ENCODE data around the gene PLA2G2C. TPM values are rescaled to one million over a fixed set of nuclear protein-coding genes. Genes with fewer than 3 reads are reported as not detected.
"Not testable (repeated sequence)": the region's sequence is repeated elsewhere in the genome, so short reads cannot be mapped to it uniquely, and the experiment has no call there.

Gene PLA2G2C
- total RNA-seq, 2 experiments from 2014 or later, result not detected

DNA sequence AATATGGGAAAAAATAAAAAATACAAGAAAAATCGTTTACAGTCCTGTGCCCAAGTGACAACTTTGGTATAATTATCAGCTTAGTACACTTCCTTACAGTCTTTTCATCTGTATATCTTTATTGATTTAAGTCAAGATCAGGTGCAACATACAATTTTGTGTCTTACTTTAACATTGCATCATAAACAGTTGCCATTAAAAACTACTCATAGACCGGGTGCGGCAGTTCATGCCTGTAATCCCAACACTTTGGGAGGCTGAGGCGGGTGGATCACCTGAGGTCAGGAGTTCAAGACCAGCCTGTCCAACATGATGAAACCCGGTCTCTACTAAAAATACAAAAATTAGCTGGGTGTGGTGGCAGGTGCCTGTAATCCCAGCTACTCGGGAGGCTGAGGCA is 32.7 kb upstream of the PLA2G2C start:
- DNase-seq; POLR2A ChIA-PET; H3K27ac Mint-ChIP-seq; H3K4me3 Mint-ChIP-seq; H3K36me3 Mint-ChIP-seq (ENCODE audit: low read depth); H3K9me3 Mint-ChIP-seq; H3K4me1 Mint-ChIP-seq: not testable (repeated sequence)
- H3K27me3 Mint-ChIP-seq, result peaks cover 40% of the 10 kb centered on the region
- CTCF ChIA-PET, result interaction anchor here (0.9 kb wide), 1 partner anchor 14 kb away, joined by 4 read pairs; no protein-coding TSS in a partner anchor

DNA sequence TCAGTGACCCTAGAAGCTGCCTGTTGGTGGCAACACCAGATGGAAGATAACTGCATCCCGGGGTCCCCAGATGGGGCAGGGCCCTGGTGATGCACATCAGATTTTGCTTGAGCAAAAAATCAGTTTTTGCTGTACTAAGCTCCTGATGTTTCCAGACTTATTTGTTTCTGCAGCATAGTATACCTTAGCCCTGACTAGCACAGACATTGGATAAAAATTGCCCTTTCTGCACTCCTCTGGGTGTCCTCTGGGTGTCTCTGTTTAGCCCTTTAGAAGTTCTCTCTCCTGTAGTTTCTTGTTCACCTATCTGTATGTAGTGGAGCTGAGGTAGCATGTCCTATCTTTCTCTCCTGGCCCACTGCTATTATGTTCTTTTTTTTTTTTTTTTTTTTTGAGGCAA is 30.3 kb upstream of the PLA2G2C start:
- POLR2A ChIA-PET, result no interaction called here
- H3K27ac Mint-ChIP-seq, result no peak overlapping the region

DNA sequence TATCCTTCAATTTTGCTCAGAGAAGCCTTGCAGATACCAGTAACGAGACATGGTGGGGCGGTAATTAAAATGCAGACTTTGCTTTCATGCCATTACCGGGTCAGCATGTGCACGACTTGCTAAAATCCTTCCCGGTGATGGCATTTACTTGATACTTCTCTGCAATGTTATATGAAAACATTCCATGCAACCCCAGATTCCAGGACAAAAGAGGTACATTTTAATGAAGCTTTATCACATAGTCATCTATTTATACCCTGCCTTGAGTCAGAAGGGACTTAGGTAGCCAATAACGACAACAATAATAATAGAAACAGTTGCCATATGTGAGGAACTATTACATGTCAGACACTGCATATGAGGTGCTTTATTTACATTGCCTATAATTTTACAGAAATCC is 29.4 kb upstream of the PLA2G2C start:
- ChIA-PET CTCF (interaction anchor here (0.8 kb wide), 1 partner anchor 64 kb away, joined by 3 read pairs; no protein-coding TSS in a partner anchor), POLR2A (no interaction called here)
- no peak overlapping the region for H3K27ac Mint-ChIP-seq
- no peak for DNase-seq
- no peaks in the 10 kb centered on the region for H3K9me3 Mint-ChIP-seq
- peaks cover 43% of the 10 kb centered on the region for H3K27me3 Mint-ChIP-seq
- H3K4me3 Mint-ChIP-seq, result no peak overlapping the region
- H3K4me1 Mint-ChIP-seq, result peaks cover 4% of the 10 kb centered on the region
- H3K36me3 Mint-ChIP-seq (ENCODE audit: low read depth), result no peaks in the 10 kb centered on the region

More for the DNA sequence above, 30.3 kb upstream of the PLA2G2C start:
- CTCF ChIA-PET, result interaction anchor here (0.6 to 1.1 kb wide), 3 partner anchors 11 to 233 kb away, joined by 3 to 4 read pairs (median 4); no protein-coding TSS in a partner anchor
- H3K9me3 Mint-ChIP-seq, result no peaks in the 10 kb centered on the region
- peaks cover 4% of the 10 kb centered on the region for H3K4me1 Mint-ChIP-seq
- H3K27me3 Mint-ChIP-seq, result peaks cover 38% of the 10 kb centered on the region
- no peaks in the 10 kb centered on the region for H3K36me3 Mint-ChIP-seq (ENCODE audit: low read depth)
- peak; percentile 38 for DNase-seq
- H3K4me3 Mint-ChIP-seq, result no peak overlapping the region

DNA sequence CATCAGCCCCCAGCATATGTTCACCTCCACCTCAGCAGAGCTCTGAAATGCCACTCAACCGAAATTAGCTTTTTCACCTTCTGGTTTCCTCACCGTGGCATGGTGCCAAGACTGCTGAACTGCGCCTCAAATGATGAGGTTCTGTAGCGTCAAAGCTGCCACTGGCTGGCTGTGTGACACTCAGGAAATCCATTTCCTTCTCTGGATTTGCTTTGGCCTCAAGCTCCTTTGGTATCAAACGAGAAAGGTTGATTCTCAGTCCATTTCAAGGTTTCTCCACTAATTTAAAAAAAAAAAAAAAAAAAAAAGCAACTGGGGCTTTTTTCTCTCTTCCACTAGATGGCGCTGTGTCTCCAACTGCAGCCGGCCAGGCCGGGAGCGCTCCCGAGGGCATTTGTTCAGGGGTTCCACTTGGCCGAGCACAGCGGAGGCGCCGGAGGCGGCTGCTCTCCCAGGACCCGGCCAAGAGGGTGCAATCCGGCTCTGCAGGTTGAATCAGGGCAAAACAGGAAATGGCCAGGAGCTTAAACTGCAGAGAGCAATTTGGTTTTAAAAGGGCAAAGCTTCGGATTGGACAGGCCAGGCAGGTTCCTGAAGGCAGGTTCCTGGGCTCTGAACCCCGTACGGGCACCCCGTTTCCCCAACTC is 26.5 kb upstream of the PLA2G2C start:
- Mint-ChIP-seq H3K36me3 (ENCODE audit: low read depth) (no peaks in the 10 kb centered on the region), H3K4me1 (peaks cover 4% of the 10 kb centered on the region), H3K27me3 (peaks cover 45% of the 10 kb centered on the region), H3K27ac (no peak overlapping the region), H3K9me3 (no peaks in the 10 kb centered on the region), H3K4me3 (no peak overlapping the region)
- peak; percentile 48 for DNase-seq
- ChIA-PET POLR2A (no interaction called here), CTCF (interaction anchor here (0.6 to 2.3 kb wide), 14 partner anchors 10 to 651 kb away, joined by 3 to 8 read pairs (median 3); no protein-coding TSS in a partner anchor)

DNA sequence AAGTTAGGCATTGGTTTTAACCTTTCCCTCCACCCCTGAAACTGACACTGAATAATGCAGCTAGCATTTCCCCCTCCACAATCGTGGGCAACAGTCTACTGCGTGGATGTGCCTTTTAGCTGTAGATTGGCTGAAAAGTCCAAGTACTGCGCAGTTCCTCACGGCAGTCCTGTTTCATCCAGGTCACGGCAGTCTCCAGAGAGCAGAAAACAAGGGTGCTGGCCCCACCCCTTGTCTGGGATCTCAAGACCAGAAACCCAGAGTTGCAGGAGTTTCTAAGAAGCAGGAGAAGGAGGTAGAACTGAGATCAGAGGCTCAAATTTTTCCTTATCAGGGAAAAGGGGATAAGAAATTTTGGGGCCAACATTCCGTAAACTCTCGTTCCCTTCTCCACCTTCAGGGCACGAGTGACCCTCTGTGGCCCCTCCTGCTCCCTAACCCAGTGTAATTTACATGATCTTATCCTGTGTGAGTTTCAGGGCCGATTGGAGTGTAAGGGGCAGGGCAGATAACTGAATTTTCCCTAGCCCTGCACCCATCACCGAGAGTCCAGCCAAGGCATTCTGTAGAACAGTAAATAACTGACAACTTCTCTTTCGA is 25.9 kb upstream of the PLA2G2C start:
- Mint-ChIP-seq H3K27ac (no peak overlapping the region), H3K36me3 (ENCODE audit: low read depth) (no peaks in the 10 kb centered on the region), H3K4me3 (no peak overlapping the region), H3K4me1 (peaks cover 4% of the 10 kb centered on the region), H3K9me3 (no peaks in the 10 kb centered on the region), H3K27me3 (peaks cover 42% of the 10 kb centered on the region)
- DNase-seq, result no peak
- ChIA-PET POLR2A (no interaction called here), CTCF (interaction anchor here (0.7 to 2.3 kb wide), 7 partner anchors 9 to 217 kb away, joined by 3 to 8 read pairs (median 4); no protein-coding TSS in a partner anchor)

DNA sequence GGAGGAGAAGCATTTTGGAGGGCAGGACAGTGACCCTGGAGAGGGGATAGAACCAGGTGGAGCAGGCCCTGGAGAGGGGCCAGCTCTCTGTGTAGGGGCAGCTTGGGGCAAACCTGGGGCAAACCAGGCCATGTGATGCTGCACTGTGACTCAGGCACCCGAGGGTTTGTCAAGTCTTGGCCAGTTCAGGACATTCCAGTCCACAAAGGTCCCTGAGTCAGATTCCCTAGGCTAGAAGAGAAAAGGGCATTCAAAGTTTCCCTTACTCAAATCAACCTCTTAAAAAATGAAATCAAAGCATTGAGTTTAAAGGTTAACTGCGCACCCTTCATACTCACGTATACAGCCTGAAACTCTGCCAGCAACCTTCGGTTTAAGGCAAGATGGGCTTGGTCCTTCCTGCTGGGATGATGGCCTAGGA is 25.2 kb upstream of the PLA2G2C start:
- Mint-ChIP-seq H3K36me3 (ENCODE audit: low read depth) (no peaks in the 10 kb centered on the region), H3K4me3 (no peak overlapping the region), H3K4me1 (peaks cover 4% of the 10 kb centered on the region), H3K27me3 (peaks cover 40% of the 10 kb centered on the region), H3K27ac (no peak overlapping the region), H3K9me3 (no peaks in the 10 kb centered on the region)
- DNase-seq, result no peak
- ChIA-PET POLR2A (no interaction called here), CTCF (no interaction called here)

DNA sequence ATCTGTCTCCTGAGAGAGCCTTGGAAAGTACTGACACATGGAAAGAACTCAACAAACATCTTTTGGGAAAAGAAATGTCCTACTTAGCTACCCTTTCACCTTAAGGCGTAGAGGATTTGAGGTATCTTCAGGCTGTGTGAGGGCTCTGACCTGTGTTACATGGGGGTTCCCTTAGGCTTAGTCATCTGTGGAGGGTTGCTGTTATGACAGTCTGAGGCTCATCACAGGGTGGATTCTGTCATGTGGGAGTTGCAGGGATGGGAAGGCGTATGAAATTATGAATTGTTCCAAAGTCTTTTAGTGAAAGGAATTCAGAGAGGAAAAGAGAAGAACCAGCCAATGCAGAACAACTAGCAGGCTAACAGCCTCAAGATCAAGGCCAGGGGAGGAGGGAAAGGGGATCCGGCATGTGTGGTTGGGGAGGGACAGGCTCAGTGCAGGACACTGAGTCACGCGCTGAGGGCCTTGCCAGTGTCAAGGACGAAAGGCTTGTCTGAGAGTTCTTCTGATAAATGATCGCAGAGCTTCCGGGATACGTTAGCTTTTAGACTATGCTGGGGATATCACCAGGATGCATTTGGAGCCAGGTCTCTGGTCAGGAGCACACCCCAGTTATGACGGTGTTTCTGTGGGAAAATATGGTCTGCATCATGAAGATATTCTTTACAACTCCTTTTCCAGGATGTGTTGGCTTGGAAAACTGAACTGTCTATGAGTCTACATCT is 24.6 kb upstream of the PLA2G2C start:
- H3K27ac Mint-ChIP-seq, result no peak overlapping the region
- no peak overlapping the region for H3K4me3 Mint-ChIP-seq
- peaks cover 37% of the 10 kb centered on the region for H3K27me3 Mint-ChIP-seq
- no peaks in the 10 kb centered on the region for H3K36me3 Mint-ChIP-seq (ENCODE audit: low read depth)
- ChIA-PET CTCF (interaction anchor here (0.6 to 1.3 kb wide), 3 partner anchors 16 to 1101 kb away, joined by 3 read pairs; no protein-coding TSS in a partner anchor), POLR2A (no interaction called here)
- H3K9me3 Mint-ChIP-seq, result no peaks in the 10 kb centered on the region
- H3K4me1 Mint-ChIP-seq, result peaks cover 4% of the 10 kb centered on the region
- DNase-seq, result no peak

DNA sequence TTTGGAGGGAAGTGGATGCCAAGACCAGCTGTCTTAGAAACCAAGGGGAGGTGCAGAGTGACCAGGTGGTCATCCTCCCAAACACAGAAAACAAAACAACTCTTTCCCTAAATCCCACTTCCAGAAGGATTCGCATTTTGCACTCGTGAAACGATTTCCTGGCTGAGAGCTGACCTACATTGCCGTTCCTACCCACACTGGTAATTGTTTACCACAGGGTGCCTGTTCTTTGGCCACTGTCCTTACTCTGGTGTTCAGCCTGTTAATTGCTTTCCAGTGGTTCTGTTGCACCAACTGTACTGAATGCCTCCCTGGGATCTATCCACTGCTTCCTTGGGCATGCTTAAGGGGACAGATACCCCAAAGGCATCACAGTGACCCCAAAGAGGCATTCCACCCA is 23.2 kb upstream of the PLA2G2C start:
- POLR2A ChIA-PET, result no interaction called here
- DNase-seq, result no peak
- CTCF ChIA-PET, result interaction anchor here (1.3 kb wide), 1 partner anchor 17 kb away, joined by 3 read pairs; no protein-coding TSS in a partner anchor
- Mint-ChIP-seq H3K36me3 (ENCODE audit: low read depth) (no peaks in the 10 kb centered on the region), H3K27me3 (peaks cover 23% of the 10 kb centered on the region), H3K27ac (no peak overlapping the region), H3K4me3 (no peak overlapping the region), H3K4me1 (peaks cover 4% of the 10 kb centered on the region), H3K9me3 (no peaks in the 10 kb centered on the region)

DNA sequence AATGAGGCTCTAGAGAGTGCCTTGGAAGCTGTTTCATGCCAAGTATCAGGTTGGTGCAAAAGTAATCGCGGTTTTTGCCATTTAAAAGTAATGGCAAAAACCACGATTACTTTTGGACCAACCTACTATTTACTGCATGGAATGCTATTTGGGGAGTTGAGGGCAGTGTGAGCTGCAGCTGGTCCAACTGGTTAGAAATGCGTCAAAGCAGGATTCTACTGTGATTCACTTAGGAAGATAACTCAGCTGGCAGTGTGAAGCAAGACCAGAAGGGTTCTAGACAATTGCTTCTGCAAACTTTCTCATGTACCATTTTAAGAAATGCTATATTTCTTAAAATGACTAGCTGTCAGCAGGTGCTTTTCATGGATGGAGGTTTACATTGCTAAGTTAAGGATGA is 21.2 kb upstream of the PLA2G2C start:
- H3K27ac Mint-ChIP-seq, result no peak overlapping the region

DNA sequence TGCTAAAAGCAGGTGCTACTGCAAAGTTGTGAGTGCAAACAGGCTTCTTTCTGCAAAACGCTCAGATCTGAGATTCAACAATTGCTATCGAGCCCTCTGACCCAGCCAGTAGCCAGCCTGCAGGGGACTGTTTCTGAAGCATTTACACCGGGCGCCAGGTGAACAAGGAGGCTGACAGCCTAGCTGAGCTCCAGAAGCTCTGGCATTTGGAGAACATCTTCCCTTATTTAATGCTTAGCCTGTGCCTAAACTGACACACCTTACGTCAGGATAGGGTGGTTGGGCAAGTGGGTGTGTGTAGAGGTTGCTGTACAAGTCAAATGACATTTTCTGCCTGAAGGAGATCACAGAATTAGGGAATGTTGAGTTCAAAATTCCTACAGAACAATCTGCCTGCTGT is 15.8 kb upstream of the PLA2G2C start:
- DNase-seq, result no peak
- H3K27me3 Mint-ChIP-seq, result peaks cover 29% of the 10 kb centered on the region
- ChIA-PET CTCF (interaction anchor here (1.2 kb wide), 1 partner anchor 11 kb away, joined by 6 read pairs; no protein-coding TSS in a partner anchor), POLR2A (no interaction called here)
- no peaks in the 10 kb centered on the region for H3K4me1 Mint-ChIP-seq
- no peak overlapping the region for H3K4me3 Mint-ChIP-seq
- no peaks in the 10 kb centered on the region for H3K36me3 Mint-ChIP-seq (ENCODE audit: low read depth)
- H3K9me3 Mint-ChIP-seq, result no peaks in the 10 kb centered on the region
- H3K27ac Mint-ChIP-seq, result no peak overlapping the region

More for the DNA sequence above, 21.2 kb upstream of the PLA2G2C start:
- H3K36me3 Mint-ChIP-seq (ENCODE audit: low read depth), result no peaks in the 10 kb centered on the region
- ChIA-PET POLR2A (no interaction called here), CTCF (interaction anchor here (1.7 kb wide), 1 partner anchor 301 kb away, joined by 3 read pairs; the partner anchor contains the start of gene MUL1)
- no peaks in the 10 kb centered on the region for H3K9me3 Mint-ChIP-seq
- peaks cover 2% of the 10 kb centered on the region for H3K4me1 Mint-ChIP-seq
- H3K27me3 Mint-ChIP-seq, result peaks cover 17% of the 10 kb centered on the region
- no peak for DNase-seq
- no peak overlapping the region for H3K4me3 Mint-ChIP-seq

DNA sequence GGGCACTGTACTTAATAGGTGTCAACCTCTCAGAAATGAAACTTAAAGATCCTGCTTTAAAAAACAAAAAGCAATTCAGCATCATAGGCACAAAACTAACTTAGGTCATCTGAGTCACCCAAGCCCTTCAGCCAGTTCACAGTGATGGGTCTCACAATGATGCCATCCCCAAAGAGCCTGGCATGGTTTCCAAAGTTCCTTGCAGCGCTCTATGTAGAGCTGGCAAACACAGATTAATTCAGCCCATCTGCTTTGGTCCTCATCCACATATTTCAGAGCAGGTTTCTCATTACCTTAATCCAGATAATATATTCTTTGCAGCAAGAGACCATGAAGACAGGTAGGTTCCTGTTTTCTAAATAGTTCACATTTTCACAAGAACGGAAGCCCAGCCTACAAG is 14.6 kb upstream of the PLA2G2C start:
- Mint-ChIP-seq H3K27me3 (peaks cover 29% of the 10 kb centered on the region), H3K36me3 (ENCODE audit: low read depth) (no peaks in the 10 kb centered on the region), H3K4me1 (no peaks in the 10 kb centered on the region), H3K4me3 (no peak overlapping the region), H3K27ac (no peak overlapping the region), H3K9me3 (no peaks in the 10 kb centered on the region)
- DNase-seq, result no peak
- POLR2A ChIA-PET, result no interaction called here
- CTCF ChIA-PET, result interaction anchor here (1.3 kb wide), 1 partner anchor 16 kb away, joined by 3 read pairs; no protein-coding TSS in a partner anchor

DNA sequence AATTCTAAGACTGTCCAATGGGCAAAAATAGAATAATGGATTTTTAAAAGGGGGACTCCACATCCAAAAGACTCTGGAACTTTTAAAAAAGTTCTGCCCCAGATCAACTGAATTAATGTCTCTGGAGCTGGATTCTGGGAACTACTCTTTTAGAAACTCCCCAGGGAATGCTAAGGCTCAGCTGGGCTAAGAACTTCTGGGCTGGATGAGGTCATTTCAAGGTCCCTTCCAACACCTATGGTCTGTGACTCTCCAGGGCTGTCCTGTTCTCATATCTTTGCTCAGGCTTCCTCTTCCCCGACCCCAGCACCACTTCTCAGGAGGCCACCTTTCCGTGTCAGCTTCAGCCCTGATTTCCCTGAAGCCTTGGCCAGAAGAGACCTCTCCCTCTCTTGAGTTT is 13.5 kb upstream of the PLA2G2C start:
- CTCF ChIA-PET, result interaction anchor here (1.3 kb wide), 1 partner anchor 15 kb away, joined by 3 read pairs; no protein-coding TSS in a partner anchor

DNA sequence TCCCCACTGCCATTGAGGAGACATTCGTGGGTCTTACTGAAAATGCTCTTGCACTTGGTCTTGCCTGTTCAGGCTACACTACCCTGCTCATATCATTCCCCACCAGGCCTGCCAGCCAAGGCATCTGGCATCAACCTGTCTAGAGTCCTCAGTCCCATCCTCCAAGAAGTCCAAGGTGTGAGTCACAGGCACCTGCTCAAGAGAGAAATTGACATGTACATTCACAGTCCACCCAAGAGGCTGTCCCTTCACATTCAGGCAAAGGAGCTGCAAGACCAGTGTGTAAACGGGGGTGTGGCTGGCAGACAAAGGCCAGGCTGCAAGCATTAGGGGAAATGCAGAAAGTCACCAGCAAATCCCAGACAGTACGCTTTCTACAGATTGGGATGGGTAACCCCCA is 13.1 kb upstream of the PLA2G2C start:
- no peaks in the 10 kb centered on the region for H3K9me3 Mint-ChIP-seq
- H3K4me3 Mint-ChIP-seq, result no peak overlapping the region
- no peaks in the 10 kb centered on the region for H3K4me1 Mint-ChIP-seq
- peaks cover 31% of the 10 kb centered on the region for H3K27me3 Mint-ChIP-seq
- H3K27ac Mint-ChIP-seq, result no peak overlapping the region
- POLR2A ChIA-PET, result no interaction called here
- H3K36me3 Mint-ChIP-seq (ENCODE audit: low read depth), result no peaks in the 10 kb centered on the region
- CTCF ChIA-PET, result no interaction called here
- DNase-seq, result no peak

More for the DNA sequence above, 13.5 kb upstream of the PLA2G2C start:
- Mint-ChIP-seq H3K4me3 (no peak overlapping the region), H3K27me3 (peaks cover 31% of the 10 kb centered on the region), H3K9me3 (no peaks in the 10 kb centered on the region), H3K4me1 (no peaks in the 10 kb centered on the region), H3K36me3 (ENCODE audit: low read depth) (no peaks in the 10 kb centered on the region), H3K27ac (no peak overlapping the region)
- no peak for DNase-seq
- POLR2A ChIA-PET, result no interaction called here
